GM18867 (cell line): ENCODE data around the gene CYP24A1.

Source experiments
- ATAC-seq: cut with Tn5 transposase; IDR thresholded peaks from one replicate; pipeline ENCODE4 v1.9.1; 2021; ENCODE audit warnings: mild to moderate bottlenecking, moderate library complexity; ENCODE audit not compliant: unreplicated experiment

CYP24A1 gene

DNA sequence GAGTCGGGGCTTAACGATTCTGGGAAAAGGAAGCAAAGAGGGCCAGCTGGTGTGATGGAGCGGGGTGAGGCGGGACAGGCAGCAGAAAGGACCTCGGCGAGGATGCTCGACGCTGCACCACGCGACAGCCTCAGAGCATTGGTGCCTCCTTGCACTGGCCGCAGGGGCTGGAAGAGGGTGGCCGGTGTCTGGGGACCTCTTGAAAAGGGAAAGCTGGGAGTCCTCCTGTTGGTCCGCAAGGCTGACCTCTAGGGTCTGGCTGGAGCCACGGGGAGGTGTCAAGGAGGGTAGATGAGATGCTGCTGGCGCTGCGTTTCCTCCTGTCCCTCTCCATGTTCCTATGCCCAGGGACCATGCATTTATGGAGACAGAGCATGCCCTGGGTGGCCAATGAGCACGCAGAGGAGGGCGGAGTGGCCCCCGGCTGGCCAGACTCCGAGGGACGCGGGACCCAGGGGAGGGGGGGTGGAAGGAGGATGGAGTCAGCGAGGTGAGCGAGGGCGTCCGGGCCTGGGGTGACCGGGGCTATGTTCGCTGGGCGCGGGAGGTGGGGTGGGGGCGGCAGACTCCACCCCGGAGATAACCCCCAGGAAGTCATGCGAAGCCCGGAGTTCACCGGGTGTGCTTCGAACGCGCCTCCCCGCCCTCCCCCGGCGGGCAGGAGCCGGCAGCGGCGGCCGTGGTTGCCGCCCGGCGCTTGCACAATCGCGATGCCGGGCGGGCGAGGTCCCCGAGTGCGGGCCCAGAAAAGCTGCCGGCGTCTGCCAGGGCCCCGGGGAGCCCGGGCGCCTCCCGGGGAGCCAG is at the start of gene CYP24A1:
Gene CYP24A1, minus strand, starts transcription at position 334 of the 804 bp plus-strand sequence. CDS start 407 bp downstream, outside the sequence.
- no peak for ATAC-seq

DNA sequence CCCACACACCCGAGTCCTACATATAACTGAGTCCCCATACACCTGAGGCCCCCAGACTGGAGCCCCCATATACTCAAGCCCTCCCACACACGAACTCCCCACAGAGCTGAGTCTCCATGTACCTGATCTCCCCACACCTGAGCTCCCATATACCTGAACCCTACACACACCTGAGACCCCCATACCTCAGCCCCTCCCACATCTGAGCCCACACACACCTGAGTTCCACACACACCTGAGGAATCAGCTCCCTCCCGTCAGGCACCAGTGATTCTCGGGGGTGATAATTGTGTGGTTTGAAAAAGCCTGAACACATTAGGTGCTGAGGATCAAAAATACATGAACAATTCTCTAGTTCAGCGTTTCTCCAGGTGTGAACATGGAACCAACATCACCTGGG is 49.5 kb upstream of the CYP24A1 start:
- no peak for ATAC-seq

DNA sequence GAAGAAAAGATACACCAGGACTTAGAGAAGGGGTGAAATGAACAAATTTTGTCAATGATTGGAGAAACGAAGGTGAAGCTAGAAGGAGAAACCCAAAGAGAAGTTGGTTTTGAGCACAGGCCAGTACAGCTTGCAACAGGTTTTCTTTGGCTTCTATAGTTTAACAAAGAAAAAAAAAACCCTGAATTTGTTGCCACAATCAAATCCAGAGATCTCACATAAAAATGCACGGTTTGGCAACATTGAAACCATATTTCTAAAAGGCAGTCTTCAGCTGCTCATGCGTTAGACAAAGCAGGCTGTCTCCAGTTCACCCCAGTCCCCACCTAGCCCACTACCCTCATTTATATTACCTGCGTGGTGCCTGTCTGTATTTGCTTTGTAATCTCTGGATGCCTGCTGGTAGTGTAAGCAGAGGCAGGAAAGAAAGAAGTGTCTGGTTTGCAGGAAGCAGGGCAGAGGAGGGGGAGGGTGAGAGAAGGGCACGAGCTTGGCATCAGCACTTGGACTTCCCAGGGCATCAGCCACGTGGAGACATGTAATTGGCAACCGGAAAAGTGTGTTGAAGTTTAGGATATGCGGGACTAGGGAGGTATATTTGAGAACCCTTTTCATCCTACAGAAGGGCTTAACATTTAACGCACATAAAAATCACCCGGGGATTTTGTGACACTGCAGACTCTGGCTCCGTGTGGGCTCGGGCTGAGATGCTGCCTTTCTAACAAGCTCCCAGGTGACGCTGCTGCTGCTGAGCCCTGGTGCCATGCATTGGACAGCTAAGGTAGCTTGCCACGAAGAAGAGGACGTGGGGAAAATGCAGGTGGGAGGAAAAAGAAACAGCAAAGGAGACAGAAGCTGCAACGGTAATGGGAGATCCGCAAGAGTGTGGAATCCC is 48.5 kb upstream of the CYP24A1 start:
- ATAC-seq, result no peak

DNA sequence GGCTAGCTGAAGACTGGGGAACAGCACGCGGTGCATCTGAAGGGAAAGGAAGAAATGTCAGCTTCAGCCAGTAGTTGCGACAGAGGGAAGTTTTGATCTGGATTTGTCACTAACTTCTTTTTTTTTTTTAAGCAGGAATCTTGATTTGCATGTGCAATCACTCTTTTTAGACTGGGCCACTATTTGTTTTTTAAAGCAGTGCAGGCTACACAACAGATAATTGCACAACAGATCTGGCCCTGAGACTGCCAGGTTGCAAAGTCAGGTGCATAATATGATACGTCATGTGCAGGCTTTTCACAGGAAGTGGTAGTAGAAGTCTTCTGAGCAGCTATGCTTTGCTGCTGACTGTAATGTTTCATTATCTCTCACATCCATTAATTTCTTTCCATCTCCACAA is 47.6 kb upstream of the CYP24A1 start:
- ATAC-seq, result peak; percentile 89

DNA sequence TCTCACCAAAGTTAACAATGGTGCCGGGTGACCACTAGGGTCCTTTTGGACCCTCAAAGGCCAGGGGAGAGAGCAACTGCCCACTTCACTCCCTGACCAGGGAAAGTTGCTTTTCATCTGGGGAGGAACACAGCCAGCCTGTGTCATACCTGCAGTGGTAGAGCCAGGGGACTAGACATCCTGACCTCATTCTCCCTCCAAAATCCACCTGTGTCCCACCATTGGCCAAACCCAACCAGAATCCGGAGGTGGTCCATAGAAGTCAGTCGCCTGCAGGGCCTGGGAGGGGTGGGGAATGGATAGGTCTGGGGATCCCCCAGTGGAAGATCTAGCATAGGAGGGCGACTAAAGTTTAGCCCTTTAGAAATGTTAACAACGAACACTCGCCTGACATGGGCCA is 46.9 kb upstream of the CYP24A1 start:
- no peak for ATAC-seq

DNA sequence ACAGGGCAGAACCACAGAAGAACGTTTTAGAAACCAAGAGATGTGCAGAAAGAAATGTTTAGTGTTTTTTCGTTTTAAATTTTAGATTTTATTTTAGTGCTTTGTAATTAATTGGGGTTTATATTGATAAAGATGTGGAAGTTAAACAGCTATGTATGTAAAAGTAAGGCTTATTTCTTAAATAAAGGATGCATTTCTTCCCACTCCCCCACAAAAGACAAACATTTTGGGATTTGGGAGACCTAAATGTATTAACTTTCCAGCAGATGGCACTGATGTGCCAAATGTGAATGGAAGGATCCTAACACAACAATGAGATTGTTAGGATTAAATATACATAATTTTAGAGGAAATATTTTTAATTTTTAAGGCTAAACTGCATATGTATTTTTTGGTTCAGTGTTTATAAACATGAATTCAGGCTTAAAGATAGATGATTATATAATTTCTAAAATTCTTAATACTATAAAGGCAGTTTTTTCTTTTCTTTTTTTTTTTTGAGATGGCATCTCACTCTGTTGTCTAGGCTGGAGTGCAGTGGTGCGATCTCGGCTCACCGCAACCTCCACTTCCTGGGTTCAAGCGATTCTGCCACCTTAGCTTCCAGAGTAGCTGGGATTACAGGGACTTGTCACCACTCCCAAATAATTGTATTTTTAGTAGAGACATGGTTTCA is 46.1 kb upstream of the CYP24A1 start:
- no peak for ATAC-seq

- ATAC-seq, result no peak
Measured at GRCh38 chr20:54218470-54218869, 44.7 kb upstream of the CYP24A1 start.

- ATAC-seq, result no peak
Measured at GRCh38 chr20:54217762-54218161, 44.0 kb upstream of the CYP24A1 start.

DNA sequence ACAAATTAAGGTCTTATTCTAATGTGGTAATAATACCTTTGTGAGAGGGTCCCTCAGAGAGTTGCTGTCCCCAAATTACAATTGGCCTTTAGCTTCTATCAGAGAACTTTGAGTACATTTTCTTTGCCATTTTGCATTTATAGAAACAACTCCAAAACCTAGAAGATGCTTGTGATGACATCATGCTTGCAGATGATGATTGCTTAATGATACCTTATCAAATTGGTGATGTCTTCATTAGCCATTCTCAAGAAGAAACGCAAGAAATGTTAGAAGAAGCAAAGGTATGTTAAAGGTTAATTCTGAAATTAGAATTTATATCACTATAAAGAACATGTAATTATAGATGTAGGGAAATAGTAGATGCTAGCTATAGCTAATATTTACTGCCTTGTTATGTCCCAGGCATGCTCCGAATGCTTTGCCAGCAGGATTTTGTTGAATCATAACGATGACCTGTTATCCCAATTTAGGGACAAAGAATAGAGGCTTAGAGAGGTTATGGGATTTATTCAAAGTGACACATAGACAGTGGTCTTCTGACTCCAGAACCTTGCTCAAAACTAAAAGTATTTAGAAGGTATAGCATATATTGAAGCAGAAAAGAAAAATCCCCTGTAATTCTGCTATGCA is 41.5 kb upstream of the CYP24A1 start:
- no peak for ATAC-seq

- no peak for ATAC-seq
Measured at GRCh38 chr20:54214566-54214965, 40.8 kb upstream of the CYP24A1 start.

DNA sequence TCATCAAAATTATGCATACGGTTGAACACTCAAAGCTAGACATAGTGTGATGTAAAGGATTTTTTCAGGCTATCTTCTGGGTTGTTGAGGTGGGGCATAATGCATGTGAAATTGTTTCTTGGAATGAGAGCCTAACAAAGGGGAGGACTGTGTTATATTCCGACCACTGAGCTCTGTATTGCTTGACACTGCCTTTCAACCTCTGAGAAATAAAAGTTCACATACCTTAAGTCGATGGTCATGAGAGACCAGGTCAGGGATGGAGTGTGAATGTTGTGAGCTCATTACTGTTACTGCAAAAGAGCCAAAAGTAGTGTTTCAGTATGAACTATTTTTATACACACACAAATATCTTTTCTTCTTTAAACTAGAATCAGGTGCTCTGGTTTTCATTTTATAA is 39.1 kb upstream of the CYP24A1 start:
- no peak for ATAC-seq

GRCh38 chr20:54212226-54212625 is 38.4 kb upstream of the CYP24A1 start:
- ATAC-seq, result no peak

GRCh38 chr20:54209216-54209813 is 35.5 kb upstream of the CYP24A1 start:
- ATAC-seq, result no peak

- ATAC-seq, result peak; percentile 2
Measured at GRCh38 chr20:54208548-54209176, 34.9 kb upstream of the CYP24A1 start.

DNA sequence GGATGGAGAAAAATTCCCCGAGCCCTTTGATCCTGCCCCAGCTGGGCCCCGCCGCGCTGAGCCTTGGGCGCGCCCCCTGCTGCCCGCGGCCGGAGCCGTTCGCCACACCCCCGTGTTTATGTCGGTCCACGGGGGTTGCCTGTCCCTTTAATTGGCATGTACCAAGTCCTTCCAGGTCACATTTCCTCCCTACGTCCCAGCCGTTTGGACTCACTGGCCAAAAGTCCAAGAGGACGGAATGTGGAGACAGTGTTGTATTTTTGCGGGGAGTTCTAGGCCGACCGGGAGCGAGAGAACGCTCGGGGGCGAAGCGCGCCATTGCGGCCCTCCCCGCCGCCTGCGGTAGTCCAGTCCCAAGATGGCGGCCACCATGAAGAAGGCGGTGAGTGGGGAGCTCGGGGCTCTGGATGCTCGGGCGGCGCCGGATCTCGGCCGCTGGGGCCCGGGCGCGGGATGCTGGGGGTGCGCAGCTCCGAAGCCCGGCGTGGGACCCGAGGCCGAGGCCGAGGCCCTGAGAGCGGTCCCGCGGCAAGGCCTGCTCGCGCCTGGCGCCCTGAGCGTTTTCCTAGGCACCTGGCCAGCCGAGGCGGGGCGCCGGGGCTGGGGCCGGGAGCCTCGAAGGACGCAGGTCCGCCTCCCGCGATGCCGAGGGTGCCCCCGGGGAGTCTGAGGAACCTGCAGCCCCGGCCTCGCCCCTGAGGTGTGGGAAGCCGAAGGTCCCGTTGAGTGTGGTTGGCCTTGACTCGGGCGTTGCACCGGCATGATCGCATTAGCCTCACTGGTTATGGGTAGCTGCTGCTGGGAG is 34.2 kb upstream of the CYP24A1 start, which contains the start of gene PFDN4:
Gene PFDN4, plus strand, starts transcription at position 345 of the 805 bp plus-strand sequence. Its CDS starts 14 bp downstream, at position 359.
- peak; percentile 97 for ATAC-seq

GRCh38 chr20:54207053-54207742 is 33.4 kb upstream of the CYP24A1 start:
- ATAC-seq, result no peak

DNA sequence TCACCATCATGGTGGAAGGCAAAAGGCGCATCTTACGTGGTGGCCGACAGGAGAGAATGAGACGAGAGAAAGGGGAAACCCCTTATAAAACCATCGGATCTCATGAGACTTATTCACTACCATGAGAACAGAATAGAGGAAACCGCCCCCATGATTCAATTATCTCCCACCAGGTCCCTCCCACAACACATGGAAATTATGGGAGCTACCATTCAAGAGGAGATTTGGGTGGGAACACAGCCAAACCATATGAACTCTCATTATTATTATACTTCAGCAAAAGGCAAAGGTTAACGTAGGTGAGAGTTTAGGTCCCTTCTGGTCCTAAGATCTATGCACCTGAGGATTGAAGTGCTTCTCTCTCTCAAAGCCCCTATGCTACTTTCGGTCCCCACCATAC is 31.7 kb upstream of the CYP24A1 start:
- ATAC-seq, result no peak

- no peak for ATAC-seq
Measured at GRCh38 chr20:54204481-54204880, 30.7 kb upstream of the CYP24A1 start.
